ENCODE data around the gene HES6. TPM values are rescaled to one million over a fixed set of nuclear protein-coding genes. Genes with fewer than 3 reads are reported as not detected.

The HES6 gene
- total RNA-seq, 4 donors from 2014 or later = 3.8 to 19.5 (median 12.2) TPM

DNA sequence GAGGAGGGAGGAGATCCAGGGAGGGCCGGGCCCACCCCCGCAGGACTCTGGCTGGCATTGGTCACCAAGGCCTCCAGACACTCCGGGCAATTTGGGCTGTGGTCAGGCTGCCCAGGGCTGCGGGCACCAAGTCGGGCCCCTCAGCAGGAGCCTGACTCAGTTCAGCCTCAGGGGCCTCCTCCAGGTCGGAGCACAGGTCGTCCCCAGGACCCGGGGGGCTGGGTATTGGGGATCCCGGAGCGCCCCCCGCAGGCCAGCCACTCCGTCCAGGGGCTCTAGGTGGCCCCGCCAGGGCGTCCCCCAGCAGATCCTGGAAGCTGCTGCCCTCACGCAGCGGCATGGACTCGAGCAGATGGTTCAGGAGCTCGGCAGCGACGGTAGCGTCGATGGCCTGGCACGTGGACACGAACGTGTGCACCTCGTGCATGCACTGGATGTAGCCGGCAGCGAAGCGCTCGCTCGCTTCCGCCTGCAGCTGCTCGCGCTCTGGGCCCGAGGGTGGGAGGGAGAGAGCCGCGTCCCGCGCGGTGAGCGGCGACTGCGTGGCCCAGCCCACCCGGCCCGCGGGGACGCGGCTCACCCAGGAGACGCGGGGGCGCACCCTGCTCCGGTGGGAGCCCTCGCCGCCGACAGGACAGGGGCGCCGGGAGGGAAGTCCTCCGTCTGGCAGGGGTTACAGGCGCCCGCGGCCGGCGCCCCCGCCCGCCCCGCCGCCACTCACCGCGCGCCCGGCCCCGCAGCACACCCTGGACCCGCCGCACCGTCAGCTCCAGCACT, 884 bp downstream of the HES6 start:
- peaks cover 0 to 5% of the 10 kb centered on the region in 2 donors for H3K36me3 ChIP-seq
- peak overlapping the region in 3 of 4 donors; percentile 79 to 84 (median 81) for H3K27ac ChIP-seq
- H3K27me3 ChIP-seq = peaks cover 6% of the 10 kb centered on the region
- H3K4me1 ChIP-seq = peaks cover 0 to 53% (median 8%) of the 10 kb centered on the region in 3 donors
- H3K9me3 ChIP-seq = no peaks in the 10 kb centered on the region
- TF ChIP-seq POLR2AphosphoS5 (IDR thresholded peaks at IDR 0.05) (no peak), POLR2A (IDR thresholded peaks at IDR 0.05) (no peak)
- TF ChIP-seq, protein P1, sequence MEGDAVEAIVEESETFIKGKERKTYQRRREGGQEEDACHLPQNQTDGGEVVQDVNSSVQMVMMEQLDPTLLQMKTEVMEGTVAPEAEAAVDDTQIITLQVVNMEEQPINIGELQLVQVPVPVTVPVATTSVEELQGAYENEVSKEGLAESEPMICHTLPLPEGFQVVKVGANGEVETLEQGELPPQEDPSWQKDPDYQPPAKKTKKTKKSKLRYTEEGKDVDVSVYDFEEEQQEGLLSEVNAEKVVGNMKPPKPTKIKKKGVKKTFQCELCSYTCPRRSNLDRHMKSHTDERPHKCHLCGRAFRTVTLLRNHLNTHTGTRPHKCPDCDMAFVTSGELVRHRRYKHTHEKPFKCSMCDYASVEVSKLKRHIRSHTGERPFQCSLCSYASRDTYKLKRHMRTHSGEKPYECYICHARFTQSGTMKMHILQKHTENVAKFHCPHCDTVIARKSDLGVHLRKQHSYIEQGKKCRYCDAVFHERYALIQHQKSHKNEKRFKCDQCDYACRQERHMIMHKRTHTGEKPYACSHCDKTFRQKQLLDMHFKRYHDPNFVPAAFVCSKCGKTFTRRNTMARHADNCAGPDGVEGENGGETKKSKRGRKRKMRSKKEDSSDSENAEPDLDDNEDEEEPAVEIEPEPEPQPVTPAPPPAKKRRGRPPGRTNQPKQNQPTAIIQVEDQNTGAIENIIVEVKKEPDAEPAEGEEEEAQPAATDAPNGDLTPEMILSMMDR (IDR thresholded peaks at IDR 0.05) = no peak
- no CpG with 5 or more reads among the region's 75 CpGs for whole genome bisulfite sequencing, 2 donors (ENCODE audit: low coverage in 1 of 2)
- ATAC-seq = peak; percentile 2
- peak overlapping the region; percentile 45 to 75 for H3K4me3 ChIP-seq

DNA sequence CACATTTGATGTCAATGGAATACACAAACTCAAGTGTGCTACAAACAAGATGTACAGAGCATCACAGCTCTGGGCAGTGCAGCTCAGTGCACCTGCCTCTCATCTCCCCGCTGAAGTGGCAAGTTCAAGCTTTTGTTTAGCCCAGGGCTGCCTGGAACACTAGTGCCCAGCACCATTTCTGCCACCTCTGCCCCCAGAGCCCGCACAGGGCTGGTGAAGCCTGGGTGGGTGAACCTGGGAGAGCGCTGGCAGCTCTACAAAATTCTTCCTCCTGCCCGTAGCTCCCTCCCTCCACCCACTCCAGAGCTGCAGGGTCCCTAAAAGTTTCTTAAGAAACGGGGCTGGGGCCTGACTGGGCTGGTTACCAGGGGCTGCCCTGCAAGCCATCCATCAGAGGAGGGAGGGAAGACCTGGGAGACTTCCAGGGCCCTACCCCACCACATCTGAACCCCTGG, 1.5 kb downstream of the HES6 start:
- TF ChIP-seq, protein P1 (IDR thresholded peaks at IDR 0.05) = no peak
- Histone ChIP-seq H3K9me3 (no peaks in the 10 kb centered on the region), H3K36me3 (peaks cover 0 to under 1% of the 10 kb centered on the region in 2 donors), H3K4me1 (peaks cover 0 to 49% (median 8%) of the 10 kb centered on the region in 3 donors), H3K27me3 (peaks cover 6% of the 10 kb centered on the region), H3K27ac (no peak overlapping the region), H3K4me3 (no peak overlapping the region)
- WGBS, 2 donors (ENCODE audit: low coverage in 1 of 2) = 95 to 100% methylated on average over 1 to 4 of the region's 5 CpGs
- ATAC-seq = no peak

DNA sequence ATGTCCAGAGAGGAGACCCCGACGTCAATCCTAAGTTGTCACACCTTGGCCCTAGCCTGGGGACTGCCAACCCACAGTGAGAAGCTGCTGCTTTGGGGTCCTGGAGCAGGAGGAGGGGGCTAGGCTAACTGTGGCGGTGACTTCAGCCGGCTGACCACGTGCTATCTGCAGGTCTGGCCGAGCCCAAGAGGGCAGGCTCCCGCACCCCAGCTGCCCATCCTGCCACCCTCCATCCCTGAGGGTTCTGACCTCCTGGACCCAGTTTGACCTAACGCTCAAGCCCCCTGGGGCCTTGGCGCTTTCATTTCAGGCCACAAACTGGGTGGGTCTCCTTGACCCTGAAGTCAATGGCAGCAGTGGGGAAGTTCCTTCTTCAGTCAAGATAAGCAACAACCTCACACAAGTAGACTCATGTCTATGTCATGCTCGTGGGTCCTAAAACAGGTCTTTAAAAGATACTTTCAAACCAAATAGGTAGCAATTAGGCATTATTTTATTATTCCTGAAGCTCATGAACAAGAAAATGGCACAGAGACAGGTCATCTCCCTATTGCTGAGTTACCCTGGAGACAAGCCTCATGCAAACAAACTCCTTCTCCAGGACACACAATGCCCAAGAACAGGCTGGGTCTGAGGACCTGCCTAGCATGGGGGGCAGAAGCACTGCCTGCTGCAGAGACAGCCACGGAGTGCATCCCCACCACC, 2.3 kb downstream of the HES6 start:
- TF ChIP-seq POLR2A (IDR thresholded peaks at IDR 0.05) = no peak
- no peak for TF ChIP-seq POLR2AphosphoS5 (IDR thresholded peaks at IDR 0.05)
- TF ChIP-seq, protein P1 (IDR thresholded peaks at IDR 0.05) = no peak
- TF ChIP-seq EP300 (IDR thresholded peaks at IDR 0.05) = no peak
- H3K4me3 ChIP-seq = no peak overlapping the region
- WGBS, 2 donors (ENCODE audit: low coverage in 1 of 2) = 80 to 100% methylated on average over 1 to 5 of the region's 11 CpGs
- H3K9me3 ChIP-seq = no peaks in the 10 kb centered on the region
- peaks cover 0 to 41% (median 8%) of the 10 kb centered on the region in 3 donors for H3K4me1 ChIP-seq
- peaks cover 6% of the 10 kb centered on the region for H3K27me3 ChIP-seq
- no peak for ATAC-seq
- H3K36me3 ChIP-seq = no peaks in the 10 kb centered on the region
- H3K27ac ChIP-seq = no peak overlapping the region

DNA sequence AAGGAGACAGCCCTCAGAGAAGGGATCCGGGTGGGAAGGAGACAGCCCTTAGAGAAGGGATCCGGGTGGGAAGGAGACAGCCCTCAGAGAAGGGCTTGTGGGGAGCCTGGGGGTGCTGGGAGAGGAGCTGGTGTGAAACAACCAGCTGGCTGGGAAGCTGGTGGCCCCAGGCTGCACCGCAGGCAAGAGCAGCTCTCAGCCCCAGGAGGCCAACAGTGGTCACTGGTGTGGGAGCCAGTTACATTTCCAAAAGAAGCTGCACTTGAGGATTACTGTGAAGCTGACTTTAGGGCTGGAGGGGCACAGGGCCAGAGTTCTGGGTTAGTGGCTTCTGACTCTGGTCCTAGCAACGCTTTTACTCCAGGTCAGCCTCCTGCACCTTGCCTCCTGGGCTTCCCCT, 3.3 kb downstream of the HES6 start:
- WGBS, 2 donors (ENCODE audit: low coverage in 1 of 2) = 67 to 100% methylated on average over 1 to 2 of the region's 4 CpGs
- Histone ChIP-seq H3K4me3 (no peak overlapping the region), H3K27me3 (peaks cover 6% of the 10 kb centered on the region), H3K27ac (no peak overlapping the region), H3K9me3 (no peaks in the 10 kb centered on the region), H3K4me1 (peaks cover 0 to 43% (median 8%) of the 10 kb centered on the region in 3 donors), H3K36me3 (no peaks in the 10 kb centered on the region)
- ATAC-seq = no peak
- TF ChIP-seq EP300 (IDR thresholded peaks at IDR 0.05) (no peak), POLR2AphosphoS5 (IDR thresholded peaks at IDR 0.05) (no peak), POLR2A (IDR thresholded peaks at IDR 0.05) (no peak)
- TF ChIP-seq, protein P1 (IDR thresholded peaks at IDR 0.05) = no peak

Measured in gastroesophageal sphincter (tissue), 4 donors.